Mucosa of descending colon (tissue), 3 donors: ENCODE data around the gene OMP. TPM values are rescaled to one million over a fixed set of nuclear protein-coding genes. Genes with fewer than 3 reads are reported as not detected.

Experiments used
- ATAC-seq: fragments of 200-7000 bp; cut with Tn5 transposase; one replicate; pipeline ENCODE4 v1.9.1; 2020; ENCODE audit warnings: mild to moderate bottlenecking, moderate library complexity
- DNase-seq, 3 donors: peaks; one replicate each; pipeline ENCODE4 v3.0.0-alpha.2; 2020
- H3K36me3 ChIP-seq: fragments of 200-600 bp; one replicate; pipeline ENCODE4 v1.8.0; 2021; ENCODE audit warnings: low read depth, mild to moderate bottlenecking
- H3K4me1 ChIP-seq: fragments of 200-600 bp; one replicate; pipeline ENCODE4 v1.8.0; 2021; ENCODE audit warnings: low read depth, mild to moderate bottlenecking
- H3K4me3 ChIP-seq: fragments of 200-600 bp; one replicate; pipeline ENCODE4 v1.8.0; 2021; ENCODE audit warnings: mild to moderate bottlenecking
- H3K9me3 ChIP-seq: fragments of 200-600 bp; one replicate; pipeline ENCODE4 v1.8.0; 2021; ENCODE audit warnings: mild to moderate bottlenecking
- intact Hi-C, 2 donors: fragments of 100-400 bp; cut with DNase I in 1 of 2; cut with micrococcal nuclease in 1 of 2; formaldehyde crosslinking; loops; one replicate each; pipeline versions ENCODE4 v1.11.0 to v1.11.1; 2022; cut with DNase I, micrococcal nuclease
- total RNA-seq, 3 donors: library from RNA; stranded (reverse); fragmentation: NEBNext Ultra II Directional in 2 of 3; extraction: Animal tissue kit (Norgen Biotek cat#: 25700) in 2 of 3; gene quantifications; one replicate each; pipeline versions ENCODE4 v1.2.1 to v1.2.4, GENCODE V29; 2021 to 2023
- TF ChIP-seq, protein P1 (sequence below): fragments of 200-600 bp; IDR thresholded peaks from one replicate; pipeline ENCODE4 v1.8.0; 2022; ENCODE audit warnings: antibody characterized with exemption, mild to moderate bottlenecking
- donor health status: DM: no; HTN: no; CAD: no; lungs with moderate emphysema.
- donor health status: DM: no; HTN: no; CAD: no.
- donor health status: DM: no; HTN: yes; CAD: no.

The OMP gene
- total RNA-seq, 3 donors from 2014 or later = 10.3 to 21.1 (median 11.3) TPM

GRCh38 chr11:77106759-77107158, 4.1 kb downstream of the OMP start:
- Histone ChIP-seq H3K4me1 (peaks cover 48% of the 10 kb centered on the region), H3K4me3 (no peak overlapping the region), H3K9me3 (no peaks in the 10 kb centered on the region), H3K36me3 (no peaks in the 10 kb centered on the region)
- DNase-seq = no peak
- TF ChIP-seq, protein P1, sequence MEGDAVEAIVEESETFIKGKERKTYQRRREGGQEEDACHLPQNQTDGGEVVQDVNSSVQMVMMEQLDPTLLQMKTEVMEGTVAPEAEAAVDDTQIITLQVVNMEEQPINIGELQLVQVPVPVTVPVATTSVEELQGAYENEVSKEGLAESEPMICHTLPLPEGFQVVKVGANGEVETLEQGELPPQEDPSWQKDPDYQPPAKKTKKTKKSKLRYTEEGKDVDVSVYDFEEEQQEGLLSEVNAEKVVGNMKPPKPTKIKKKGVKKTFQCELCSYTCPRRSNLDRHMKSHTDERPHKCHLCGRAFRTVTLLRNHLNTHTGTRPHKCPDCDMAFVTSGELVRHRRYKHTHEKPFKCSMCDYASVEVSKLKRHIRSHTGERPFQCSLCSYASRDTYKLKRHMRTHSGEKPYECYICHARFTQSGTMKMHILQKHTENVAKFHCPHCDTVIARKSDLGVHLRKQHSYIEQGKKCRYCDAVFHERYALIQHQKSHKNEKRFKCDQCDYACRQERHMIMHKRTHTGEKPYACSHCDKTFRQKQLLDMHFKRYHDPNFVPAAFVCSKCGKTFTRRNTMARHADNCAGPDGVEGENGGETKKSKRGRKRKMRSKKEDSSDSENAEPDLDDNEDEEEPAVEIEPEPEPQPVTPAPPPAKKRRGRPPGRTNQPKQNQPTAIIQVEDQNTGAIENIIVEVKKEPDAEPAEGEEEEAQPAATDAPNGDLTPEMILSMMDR = no peak
- intact Hi-C loops = no loop called here
- no peak for ATAC-seq

GRCh38 chr11:77107950-77108349, 5.3 kb downstream of the OMP start:
- H3K4me1 ChIP-seq = peaks cover 48% of the 10 kb centered on the region
- H3K36me3 ChIP-seq = no peaks in the 10 kb centered on the region
- H3K9me3 ChIP-seq = no peaks in the 10 kb centered on the region
- no peak overlapping the region for H3K4me3 ChIP-seq
- intact Hi-C loops = no loop called here
- DNase-seq (peak in 2 of 3 donors; percentile 73 to 83), ATAC-seq (peak; percentile 75)
- TF ChIP-seq, protein P1 = no peak

- Histone ChIP-seq H3K9me3 (no peaks in the 10 kb centered on the region), H3K4me1 (peaks cover 48% of the 10 kb centered on the region), H3K4me3 (no peak overlapping the region), H3K36me3 (no peaks in the 10 kb centered on the region)
- TF ChIP-seq, protein P1 = no peak
- intact Hi-C loops = no loop called here
- peak in 1 of 3 donors; percentile 71 for DNase-seq
- peak; percentile 73 for ATAC-seq
Measured at GRCh38 chr11:77108436-77108835, 5.8 kb downstream of the OMP start.

GRCh38 chr11:77109236-77110019, 6.8 kb downstream of the OMP start:
- no peak for DNase-seq
- H3K36me3 ChIP-seq = no peaks in the 10 kb centered on the region
- ATAC-seq = no peak
- no peaks in the 10 kb centered on the region for H3K9me3 ChIP-seq
- peaks cover 43% of the 10 kb centered on the region for H3K4me1 ChIP-seq
- intact Hi-C loops = no loop called here
- no peak overlapping the region for H3K4me3 ChIP-seq
- TF ChIP-seq, protein P1 = no peak

- H3K4me1 ChIP-seq = peaks cover 30% of the 10 kb centered on the region
- H3K9me3 ChIP-seq = no peaks in the 10 kb centered on the region
- ATAC-seq (no peak), DNase-seq (peak in 1 of 3 donors; percentile 30)
- intact Hi-C loops = no loop called here
- H3K4me3 ChIP-seq = no peak overlapping the region
- TF ChIP-seq, protein P1 = no peak
- H3K36me3 ChIP-seq = no peaks in the 10 kb centered on the region
Measured at GRCh38 chr11:77110836-77111235, 8.2 kb downstream of the OMP start.
